Suprapubic skin (tissue), 4 donors: ENCODE data around the gene FOXL3. TPM values are rescaled to one million over a fixed set of nuclear protein-coding genes. Genes with fewer than 3 reads are reported as not detected.

Source experiments
- DNase-seq, 2 donors: peaks; one replicate each; pipeline ENCODE4 v3.0.0-alpha.2; 2019; ENCODE audit warnings: low spot score in 2 of 2
- H3K27ac ChIP-seq: fragments of 200-600 bp; sonication (generic); one replicate; pipeline ENCODE4 v1.5.1; 2019
- H3K27me3 ChIP-seq: fragments of 200-600 bp; sonication (generic); one replicate; pipeline ENCODE4 v1.5.1; 2019
- H3K36me3 ChIP-seq: fragments of 200-600 bp; sonication (generic); one replicate; pipeline ENCODE4 v1.5.1; 2019
- H3K4me1 ChIP-seq: fragments of 200-600 bp; sonication (generic); one replicate; pipeline ENCODE4 v1.5.1; 2019
- H3K4me3 ChIP-seq: fragments of 200-600 bp; sonication (generic); one replicate; pipeline ENCODE4 v1.5.1; 2019; ENCODE audit warnings: mild to moderate bottlenecking
- H3K9me3 ChIP-seq: fragments of 200-600 bp; sonication (generic); one replicate; pipeline ENCODE4 v1.5.1; 2019
- CTCF ChIP-seq, 2 donors: fragments of 200-600 bp in 1 of 2; fragments of 450-650 bp in 1 of 2; sonication (generic) in 1 of 2; IDR thresholded peaks; one replicate each; pipeline ENCODE4 v1.5.1; 2016 to 2019; ENCODE audit warnings: antibody characterized with exemption in 2 of 2, mild to moderate bottlenecking in 1 of 2, moderate library complexity in 1 of 2
- EP300 ChIP-seq: sonication (generic); formaldehyde crosslinking; IDR thresholded peaks from one replicate; pipeline ENCODE4 v1.6.1; 2017; ENCODE audit warnings: antibody characterized with exemption
- POLR2A ChIP-seq, 2 donors: fragments of 450-650 bp; IDR thresholded peaks; one replicate each; pipeline ENCODE4 v1.6.1; 2017; ENCODE audit warnings: antibody characterized with exemption in 2 of 2, mild to moderate bottlenecking in 2 of 2, moderate library complexity in 2 of 2
- POLR2AphosphoS5 ChIP-seq, 3 donors: sonication (generic); formaldehyde crosslinking; IDR thresholded peaks; one replicate each; pipeline ENCODE4 v1.6.1; 2017; ENCODE audit warnings: antibody characterized with exemption in 3 of 3
- WGBS: methylation state at CpG from one replicate; pipeline ENCODE4 v1.1.5; 2018; 5-methylcytosine and 5-hydroxymethylcytosine counted together
- total RNA-seq, 4 donors: library from RNA; depleted of rRNA; stranded (reverse); fragments of >200 nt; gene quantifications; one replicate each; pipeline ENCODE4 v1.1.0, GENCODE V29; 2016

Gene FOXL3
- total RNA-seq, 4 donors from 2014 or later = not detected

- H3K27me3 ChIP-seq = peaks cover 5% of the 10 kb centered on the region
- 74% methylated on average over 14 of the region's 14 CpGs for WGBS
Observed at GRCh38 chr7:271266-272107, 18.5 kb upstream of the FOXL3 start.

GRCh38 chr7:272108-272615, 17.8 kb upstream of the FOXL3 start:
- Histone ChIP-seq H3K4me1 (no peaks in the 10 kb centered on the region), H3K4me3 (no peak overlapping the region), H3K27me3 (peaks cover 2% of the 10 kb centered on the region), H3K9me3 (no peaks in the 10 kb centered on the region), H3K27ac (no peak overlapping the region), H3K36me3 (no peaks in the 10 kb centered on the region)
- WGBS = 82% methylated on average over 17 of the region's 18 CpGs
- TF ChIP-seq POLR2AphosphoS5 (IDR thresholded peaks at IDR 0.05) = no peak
- no peak for TF ChIP-seq EP300
- no peak for TF ChIP-seq CTCF (IDR thresholded peaks at IDR 0.05)
- TF ChIP-seq POLR2A (IDR thresholded peaks at IDR 0.05) = no peak
- no peak for DNase-seq

More at GRCh38 chr7:271266-272107, 18.5 kb upstream of the FOXL3 start:
- DNase-seq = no peak
- H3K27ac ChIP-seq = no peak overlapping the region
- no peaks in the 10 kb centered on the region for H3K4me1 ChIP-seq
- TF ChIP-seq EP300 = no peak
- TF ChIP-seq POLR2AphosphoS5 (IDR thresholded peaks at IDR 0.05) = no peak
- TF ChIP-seq CTCF (IDR thresholded peaks at IDR 0.05) = no peak
- TF ChIP-seq POLR2A (IDR thresholded peaks at IDR 0.05) = no peak
- no peaks in the 10 kb centered on the region for H3K36me3 ChIP-seq
- H3K4me3 ChIP-seq = no peak overlapping the region
- no peaks in the 10 kb centered on the region for H3K9me3 ChIP-seq

- H3K27ac ChIP-seq = no peak overlapping the region
- H3K36me3 ChIP-seq = no peaks in the 10 kb centered on the region
- H3K9me3 ChIP-seq = no peaks in the 10 kb centered on the region
- no peak overlapping the region for H3K4me3 ChIP-seq
- no peaks in the 10 kb centered on the region for H3K27me3 ChIP-seq
- TF ChIP-seq POLR2A (IDR thresholded peaks at IDR 0.05) (no peak), POLR2AphosphoS5 (IDR thresholded peaks at IDR 0.05) (no peak), EP300 (no peak), CTCF (IDR thresholded peaks at IDR 0.05) (no peak)
- H3K4me1 ChIP-seq = no peaks in the 10 kb centered on the region
- DNase-seq = no peak
- 84% methylated on average over 13 of the region's 14 CpGs for WGBS
Observed at GRCh38 chr7:272631-273030, 17.3 kb upstream of the FOXL3 start.

- TF ChIP-seq POLR2A (IDR thresholded peaks at IDR 0.05) (no peak), POLR2AphosphoS5 (IDR thresholded peaks at IDR 0.05) (no peak), CTCF (IDR thresholded peaks at IDR 0.05) (no peak), EP300 (no peak)
- WGBS = 90% methylated on average over 7 of the region's 7 CpGs
- DNase-seq = no peak
- no peaks in the 10 kb centered on the region for H3K36me3 ChIP-seq
- H3K4me3 ChIP-seq = no peak overlapping the region
- H3K4me1 ChIP-seq = no peaks in the 10 kb centered on the region
- H3K27me3 ChIP-seq = no peaks in the 10 kb centered on the region
- H3K27ac ChIP-seq = no peak overlapping the region
- no peaks in the 10 kb centered on the region for H3K9me3 ChIP-seq
Observed at GRCh38 chr7:273327-273726, 16.6 kb upstream of the FOXL3 start.

GRCh38 chr7:274266-274665, 15.7 kb upstream of the FOXL3 start:
- no peak for DNase-seq
- H3K9me3 ChIP-seq = no peaks in the 10 kb centered on the region
- no peaks in the 10 kb centered on the region for H3K4me1 ChIP-seq
- WGBS = 54% methylated on average over 2 of the region's 2 CpGs
- H3K27ac ChIP-seq = no peak overlapping the region
- H3K27me3 ChIP-seq = no peaks in the 10 kb centered on the region
- TF ChIP-seq POLR2A (IDR thresholded peaks at IDR 0.05) (no peak), POLR2AphosphoS5 (IDR thresholded peaks at IDR 0.05) (no peak), CTCF (IDR thresholded peaks at IDR 0.05) (no peak), EP300 (no peak)
- H3K4me3 ChIP-seq = no peak overlapping the region
- no peaks in the 10 kb centered on the region for H3K36me3 ChIP-seq
